Ectodermal cell (in vitro differentiated cells): ENCODE results near the gene SUCLG2.

Source experiments
- H3K27ac ChIP-seq: 2 replicates; pipeline ENCODE4 v1.7.0; 2013; ENCODE audit warnings: mild to moderate bottlenecking, low read depth, low read length; ENCODE audit not compliant: insufficient read depth, poor library complexity, severe bottlenecking
- H3K27me3 ChIP-seq: 2 replicates; pipeline ENCODE4 v1.7.0; 2013; ENCODE audit warnings: mild to moderate bottlenecking, low read length; ENCODE audit not compliant: insufficient read depth, control insufficient read depth, poor library complexity, severe bottlenecking
- H3K36me3 ChIP-seq: one replicate; pipeline ENCODE4 v1.7.0; 2013; ENCODE audit warnings: low read length; ENCODE audit not compliant: control insufficient read depth, insufficient read depth
- H3K4me1 ChIP-seq: one replicate; pipeline ENCODE4 v1.7.0; 2013; ENCODE audit warnings: low read length; ENCODE audit not compliant: control insufficient read depth, insufficient read depth
- H3K4me3 ChIP-seq: 2 replicates; pipeline ENCODE4 v1.7.0; 2013; ENCODE audit warnings: low read depth, low read length, control low read depth; ENCODE audit not compliant: insufficient read depth
- H3K9me3 ChIP-seq: 2 replicates; pipeline ENCODE4 v1.7.0; 2013; ENCODE audit warnings: mild to moderate bottlenecking, low read length, moderate library complexity; ENCODE audit not compliant: control insufficient read depth
- WGBS, 2 experiments: methylation state at CpG; one replicate each; pipeline ENCODE4 v1.1.7; 2013; ENCODE audit warnings: missing lambda C conversion rate in 2 of 2; 5-methylcytosine and 5-hydroxymethylcytosine counted together

The SUCLG2 gene

DNA sequence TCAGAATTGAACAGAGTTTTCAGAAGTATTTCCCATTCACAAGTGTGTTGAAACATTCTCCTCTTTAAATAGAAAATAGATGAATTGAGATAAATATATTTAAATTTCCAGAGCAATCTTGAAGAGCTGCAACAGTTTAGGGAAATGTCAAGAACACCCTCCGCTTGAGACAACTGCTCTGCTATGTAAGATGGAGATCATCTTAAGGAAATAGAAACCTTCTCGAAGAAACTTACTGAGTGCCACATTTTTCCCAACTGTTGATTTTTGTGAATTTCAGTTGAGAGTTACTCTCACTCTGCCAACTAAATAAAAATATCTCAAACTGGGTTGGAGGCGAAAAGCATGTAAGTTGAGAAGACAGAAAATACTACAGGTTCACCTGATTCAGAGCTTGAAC is 78.0 kb downstream of the SUCLG2 start:
- H3K4me1 ChIP-seq: peaks cover 3% of the 10 kb centered on the region
- no peaks in the 10 kb centered on the region for H3K9me3 ChIP-seq
- peaks cover 5% of the 10 kb centered on the region for H3K36me3 ChIP-seq
- H3K27me3 ChIP-seq: no peaks in the 10 kb centered on the region
- 94 to 98% methylated on average over 3 of the region's 3 CpGs for WGBS, 2 experiments
- H3K27ac ChIP-seq: no peak overlapping the region
- H3K4me3 ChIP-seq: no peak overlapping the region

DNA sequence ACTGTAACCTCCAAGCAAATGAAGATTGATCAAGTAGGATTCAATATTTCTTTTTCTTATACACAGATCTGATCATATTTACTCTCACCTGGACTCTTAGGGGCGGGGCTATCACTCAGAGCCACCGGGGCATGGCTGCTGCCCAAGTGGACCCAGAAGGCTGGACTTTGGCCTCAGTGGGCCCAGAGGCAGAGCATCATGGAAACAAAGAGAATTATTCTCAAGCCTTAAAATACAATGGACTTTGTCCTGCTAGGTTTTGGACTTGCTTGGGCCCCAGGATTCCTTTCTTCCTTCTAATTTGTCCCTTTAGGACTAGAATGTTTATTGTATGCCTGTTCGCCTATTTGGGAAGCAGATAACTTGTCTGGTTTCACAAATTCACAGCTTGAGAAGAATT is 85.1 kb downstream of the SUCLG2 start:
- WGBS, 2 experiments: 96% methylated on average over 3 of the region's 3 CpGs
- Histone ChIP-seq H3K9me3 (no peaks in the 10 kb centered on the region), H3K4me1 (no peaks in the 10 kb centered on the region), H3K36me3 (peaks cover 5% of the 10 kb centered on the region), H3K27me3 (no peaks in the 10 kb centered on the region), H3K27ac (no peak overlapping the region), H3K4me3 (no peak overlapping the region)

GRCh38 chr3:67567893-67568292 is 86.5 kb downstream of the SUCLG2 start:
- WGBS, 2 experiments: 81 to 86% methylated on average over 5 of the region's 5 CpGs

DNA sequence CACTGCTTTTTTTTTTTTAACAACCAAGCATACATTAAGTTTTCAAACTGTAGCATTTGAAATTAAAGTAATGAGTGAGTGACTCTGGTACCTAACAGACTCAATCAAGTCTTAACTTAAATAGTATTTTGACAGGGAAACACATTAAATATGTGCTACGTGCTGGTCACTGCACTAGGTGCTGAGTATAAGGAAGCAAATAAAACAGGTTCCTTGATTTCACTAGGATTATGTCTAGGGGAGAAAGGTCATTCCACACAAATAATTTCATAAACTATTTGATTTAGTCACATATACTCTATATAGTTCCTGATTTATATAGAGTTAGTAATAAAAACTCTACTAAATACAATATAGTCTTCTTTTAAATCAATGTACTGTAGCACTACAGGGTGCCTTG is 89.4 kb downstream of the SUCLG2 start:
- no peaks in the 10 kb centered on the region for H3K36me3 ChIP-seq
- H3K4me3 ChIP-seq: no peak overlapping the region
- 100% methylated on average over 1 of the region's 1 CpG for WGBS, 2 experiments
- no peaks in the 10 kb centered on the region for H3K4me1 ChIP-seq
- no peaks in the 10 kb centered on the region for H3K27me3 ChIP-seq
- H3K9me3 ChIP-seq: no peaks in the 10 kb centered on the region
- no peak overlapping the region for H3K27ac ChIP-seq

More at GRCh38 chr3:67567893-67568292, 86.5 kb downstream of the SUCLG2 start:
- no peaks in the 10 kb centered on the region for H3K9me3 ChIP-seq
- H3K36me3 ChIP-seq: peaks cover 5% of the 10 kb centered on the region
- H3K27me3 ChIP-seq: no peaks in the 10 kb centered on the region
- peak overlapping the region; percentile 3 for H3K27ac ChIP-seq
- no peak overlapping the region for H3K4me3 ChIP-seq
- H3K4me1 ChIP-seq: no peaks in the 10 kb centered on the region

- Histone ChIP-seq H3K4me3 (no peak overlapping the region), H3K36me3 (no peaks in the 10 kb centered on the region), H3K27ac (no peak overlapping the region), H3K9me3 (no peaks in the 10 kb centered on the region), H3K4me1 (no peaks in the 10 kb centered on the region), H3K27me3 (no peaks in the 10 kb centered on the region)
- 93 to 100% methylated on average over 3 of the region's 3 CpGs for WGBS, 2 experiments
Measured at GRCh38 chr3:67564008-67564407, 90.4 kb downstream of the SUCLG2 start.

DNA sequence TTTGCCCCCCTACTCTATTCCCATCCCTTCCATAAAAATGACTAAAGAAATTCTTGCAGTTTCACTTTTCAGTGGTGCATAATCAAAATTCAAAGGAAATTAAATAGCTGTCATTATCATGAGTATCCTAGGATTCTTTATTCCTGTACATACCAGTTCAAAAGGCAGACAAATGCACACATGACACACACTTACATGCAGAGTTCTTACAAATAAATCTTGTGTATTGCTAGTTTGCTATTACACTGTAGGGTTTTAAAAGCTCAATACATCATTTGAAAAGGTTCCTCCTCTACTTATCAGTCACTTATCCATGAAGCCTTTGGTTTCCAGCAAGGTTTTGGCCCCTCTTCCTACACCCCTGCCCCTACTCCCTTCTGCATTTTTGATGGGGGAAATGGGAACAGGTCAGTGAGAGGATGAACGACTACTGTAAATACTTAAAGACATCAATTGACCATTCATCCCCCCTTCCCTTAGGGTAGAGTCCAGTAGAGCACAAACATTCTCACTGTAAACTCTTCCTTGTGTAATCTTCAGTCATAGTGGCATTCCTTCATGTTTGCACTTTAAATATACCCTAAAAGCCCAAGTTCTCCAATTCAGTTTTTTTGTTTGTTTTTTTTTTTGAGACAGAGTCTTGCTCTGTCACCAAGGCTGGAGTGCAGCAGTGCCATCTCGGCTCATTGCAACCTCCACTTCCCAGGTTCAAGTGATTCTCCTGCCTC is 92.6 kb downstream of the SUCLG2 start:
- Histone ChIP-seq H3K4me1 (no peaks in the 10 kb centered on the region), H3K9me3 (no peaks in the 10 kb centered on the region), H3K4me3 (no peak overlapping the region), H3K27me3 (no peaks in the 10 kb centered on the region), H3K36me3 (no peaks in the 10 kb centered on the region), H3K27ac (no peak overlapping the region)
- 87 to 93% methylated on average over 2 of the region's 2 CpGs for WGBS, 2 experiments

DNA sequence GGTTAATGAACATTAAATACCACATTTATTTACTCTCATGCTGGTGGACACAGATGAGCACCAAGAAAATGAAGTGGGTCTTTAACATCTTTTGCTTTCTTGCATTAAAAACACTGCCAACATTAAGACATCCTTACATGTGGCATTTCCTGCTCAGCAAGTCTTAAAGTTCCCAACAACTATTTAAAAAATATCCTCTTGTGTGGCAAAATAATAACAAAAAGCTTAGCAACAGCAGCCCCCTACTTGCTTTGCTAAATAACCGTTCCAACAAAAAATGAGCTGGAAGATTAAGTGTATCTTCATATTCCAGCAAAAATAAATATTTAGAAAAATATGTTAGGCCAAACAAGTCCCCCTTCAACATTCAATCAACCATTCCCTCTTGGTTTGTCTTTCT is 93.1 kb downstream of the SUCLG2 start:
- H3K36me3 ChIP-seq: no peaks in the 10 kb centered on the region
- H3K9me3 ChIP-seq: no peaks in the 10 kb centered on the region
- H3K4me3 ChIP-seq: no peak overlapping the region
- H3K4me1 ChIP-seq: no peaks in the 10 kb centered on the region
- WGBS, 2 experiments: 100% methylated on average over 1 of the region's 1 CpG; no CpG with 5 or more reads in 1 of the 2 experiments
- no peaks in the 10 kb centered on the region for H3K27me3 ChIP-seq
- no peak overlapping the region for H3K27ac ChIP-seq

DNA sequence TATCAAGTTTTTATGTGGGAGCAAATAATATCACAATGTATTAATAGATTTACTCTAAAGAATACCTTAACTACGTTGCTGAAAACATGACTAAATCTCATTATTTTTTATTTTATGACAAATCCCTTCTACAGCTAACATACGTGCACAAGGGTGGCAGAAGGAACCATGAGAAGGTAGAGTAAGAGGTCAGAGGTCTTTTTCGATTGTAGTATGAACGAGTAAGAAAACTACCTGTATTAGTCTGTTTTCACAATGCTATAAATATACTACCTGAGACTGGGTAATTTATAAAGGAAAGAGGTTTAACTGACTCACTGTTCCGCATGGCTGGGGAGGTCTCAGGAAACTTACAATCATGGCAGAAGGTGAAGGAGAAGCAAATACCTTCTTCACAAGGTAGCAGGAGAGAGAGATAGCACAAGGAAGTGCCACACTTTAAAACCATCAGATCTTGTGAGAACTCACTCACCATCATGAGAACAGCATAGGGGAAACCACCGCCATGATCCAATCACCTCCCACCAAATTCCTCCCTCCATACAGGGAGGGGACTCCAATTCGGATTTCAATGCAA is 95.3 kb downstream of the SUCLG2 start:
- Histone ChIP-seq H3K27ac (no peak overlapping the region), H3K9me3 (no peaks in the 10 kb centered on the region), H3K36me3 (no peaks in the 10 kb centered on the region), H3K4me1 (no peaks in the 10 kb centered on the region), H3K4me3 (no peak overlapping the region), H3K27me3 (no peaks in the 10 kb centered on the region)
- WGBS, 2 experiments: 91 to 97% methylated on average over 2 to 6 of the region's 7 CpGs

- 94 to 98% methylated on average over 4 of the region's 4 CpGs for WGBS, 2 experiments
- no peak overlapping the region for H3K4me3 ChIP-seq
- H3K27ac ChIP-seq: no peak overlapping the region
Measured at GRCh38 chr3:67558426-67558825, 96.0 kb downstream of the SUCLG2 start.

GRCh38 chr3:67557848-67558355 is 96.5 kb downstream of the SUCLG2 start:
- H3K27me3 ChIP-seq: no peaks in the 10 kb centered on the region
- H3K4me1 ChIP-seq: no peaks in the 10 kb centered on the region
- 64 to 100% methylated on average over 1 to 2 of the region's 3 CpGs for WGBS, 2 experiments
- H3K4me3 ChIP-seq: no peak overlapping the region
- no peak overlapping the region for H3K27ac ChIP-seq
- no peaks in the 10 kb centered on the region for H3K9me3 ChIP-seq
- H3K36me3 ChIP-seq: no peaks in the 10 kb centered on the region

More at GRCh38 chr3:67558426-67558825, 96.0 kb downstream of the SUCLG2 start:
- Histone ChIP-seq H3K9me3 (no peaks in the 10 kb centered on the region), H3K27me3 (no peaks in the 10 kb centered on the region), H3K4me1 (no peaks in the 10 kb centered on the region), H3K36me3 (no peaks in the 10 kb centered on the region)
